HG02852 (cell line): ENCODE results near the gene MT1G.
"Not testable (repeated sequence)": the region's sequence is repeated elsewhere in the genome, so short reads cannot be mapped to it uniquely, and the experiment has no call there.

Experiments
- ATAC-seq: cut with Tn5 transposase; IDR thresholded peaks from one replicate; pipeline ENCODE4 v1.9.1; 2021; ENCODE audit warnings: mild to moderate bottlenecking, moderate library complexity; ENCODE audit not compliant: unreplicated experiment

The MT1G gene

GRCh38 chr16:56621665-56622445, 46.0 kb downstream of the MT1G start:
- ATAC-seq: not testable (repeated sequence)

- no peak for ATAC-seq
Measured at GRCh38 chr16:56620339-56620897, 47.4 kb downstream of the MT1G start.

- ATAC-seq: no peak
Measured at GRCh38 chr16:56618138-56618537, 49.7 kb downstream of the MT1G start.

- no peak for ATAC-seq
Measured at GRCh38 chr16:56617212-56618085, 50.4 kb downstream of the MT1G start.
